Smooth muscle cell of the pulmonary artery (primary cell): ENCODE data around the gene LRIF1. TPM values are rescaled to one million over a fixed set of nuclear protein-coding genes. Genes with fewer than 3 reads are reported as not detected.

Experiments
- total RNA-seq: library from RNA; depleted of rRNA; stranded (reverse); fragments of >200 nt; gene quantifications from 2 replicates; pipeline ENCODE4 v1.2.3, GENCODE V29; 2014

LRIF1 gene, protein sequence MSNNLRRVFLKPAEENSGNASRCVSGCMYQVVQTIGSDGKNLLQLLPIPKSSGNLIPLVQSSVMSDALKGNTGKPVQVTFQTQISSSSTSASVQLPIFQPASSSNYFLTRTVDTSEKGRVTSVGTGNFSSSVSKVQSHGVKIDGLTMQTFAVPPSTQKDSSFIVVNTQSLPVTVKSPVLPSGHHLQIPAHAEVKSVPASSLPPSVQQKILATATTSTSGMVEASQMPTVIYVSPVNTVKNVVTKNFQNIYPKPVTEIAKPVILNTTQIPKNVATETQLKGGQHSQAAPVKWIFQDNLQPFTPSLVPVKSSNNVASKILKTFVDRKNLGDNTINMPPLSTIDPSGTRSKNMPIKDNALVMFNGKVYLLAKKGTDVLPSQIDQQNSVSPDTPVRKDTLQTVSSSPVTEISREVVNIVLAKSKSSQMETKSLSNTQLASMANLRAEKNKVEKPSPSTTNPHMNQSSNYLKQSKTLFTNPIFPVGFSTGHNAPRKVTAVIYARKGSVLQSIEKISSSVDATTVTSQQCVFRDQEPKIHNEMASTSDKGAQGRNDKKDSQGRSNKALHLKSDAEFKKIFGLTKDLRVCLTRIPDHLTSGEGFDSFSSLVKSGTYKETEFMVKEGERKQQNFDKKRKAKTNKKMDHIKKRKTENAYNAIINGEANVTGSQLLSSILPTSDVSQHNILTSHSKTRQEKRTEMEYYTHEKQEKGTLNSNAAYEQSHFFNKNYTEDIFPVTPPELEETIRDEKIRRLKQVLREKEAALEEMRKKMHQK
- total RNA-seq, result 7.2 and 10.5 TPM in 2 replicates

DNA sequence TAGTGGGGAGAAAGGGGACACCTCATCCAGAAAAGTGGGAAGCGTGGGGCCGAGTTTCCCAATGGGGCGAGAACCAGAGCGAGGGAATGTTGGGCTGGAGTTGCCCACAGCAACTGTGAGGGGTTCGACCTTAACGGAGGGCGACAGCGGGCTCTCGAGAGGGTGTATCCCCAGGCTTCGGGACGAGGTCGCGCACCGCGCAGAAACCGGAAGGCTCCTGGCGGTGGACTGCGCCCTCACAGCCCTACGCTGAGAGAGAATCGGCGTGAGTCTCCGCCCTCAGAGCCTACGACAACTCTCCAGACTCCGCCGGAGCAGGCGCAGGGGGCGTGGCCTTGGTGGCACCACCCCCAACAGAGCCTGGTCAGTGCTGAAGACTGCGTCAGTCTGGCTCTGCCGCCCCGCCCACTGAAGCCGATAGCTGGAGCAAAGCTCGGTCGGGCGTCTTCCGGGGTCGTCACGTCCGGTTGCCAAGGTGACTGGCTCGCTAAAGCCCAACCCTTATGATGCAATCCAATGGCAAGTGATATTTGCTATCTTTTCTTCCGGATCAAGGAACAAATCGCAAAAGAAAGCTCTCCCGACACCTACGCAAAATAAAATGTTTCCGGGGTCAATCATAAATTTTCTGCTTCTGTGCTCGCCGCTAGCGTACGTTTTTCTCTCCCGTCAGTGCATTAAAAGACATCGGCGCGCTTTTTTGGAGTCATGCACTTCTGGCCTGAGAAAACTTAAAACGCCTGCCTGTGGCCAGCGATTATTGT is at the start of gene LRIF1:
Gene LRIF1 (minus strand): TSS at position 232 of the 764 bp plus-strand sequence. CDS start 234 bp downstream, outside the sequence.

Other genes with a start within 250 kb of the LRIF1 start
- not detected in 2 replicates for gene CD53, start 90.8 kb downstream of the LRIF1 start, total RNA-seq
- gene DRAM2, start 176.2 kb upstream of the LRIF1 start, total RNA-seq, result 65.6 and 70.9 TPM in 2 replicates
- 35.5 and 48.4 TPM in 2 replicates for gene CEPT1, start 176.3 kb upstream of the LRIF1 start, total RNA-seq
- gene DENND2D, start 236.7 kb upstream of the LRIF1 start, total RNA-seq, result 3.7 and 4.1 TPM in 2 replicates